Uterus (tissue), 4 donors: ENCODE results near the gene TMEM255B. TPM values are rescaled to one million over a fixed set of nuclear protein-coding genes. Genes with fewer than 3 reads are reported as not detected.

Experiments used
- DNase-seq, 2 donors: peaks; one replicate each; pipeline ENCODE4 v3.0.0-alpha.2; 2019 to 2020
- H3K27ac ChIP-seq, 2 donors: fragments of 200-600 bp; sonication (generic); 1 replicate in 1 of 2; 2 replicates in 1 of 2; pipeline ENCODE4 v1.5.1; 2016 to 2018
- H3K27me3 ChIP-seq, 2 donors: fragments of 200-600 bp; sonication (generic); one replicate each; pipeline ENCODE4 v1.5.1; 2018 to 2019; ENCODE audit warnings: control low read depth in 1 of 2
- H3K36me3 ChIP-seq, 2 donors: fragments of 200-600 bp; sonication (generic); one replicate each; pipeline ENCODE4 v1.5.1; 2019; ENCODE audit warnings: control low read depth in 1 of 2
- H3K4me1 ChIP-seq, 2 donors: fragments of 200-600 bp; sonication (generic); one replicate each; pipeline ENCODE4 v1.5.1; 2018 to 2019; ENCODE audit warnings: control low read depth in 1 of 2
- H3K4me3 ChIP-seq, 2 donors: fragments of 200-600 bp; sonication (generic); 1 replicate in 1 of 2; 2 replicates in 1 of 2; pipeline ENCODE4 v1.5.1; 2018 to 2019; ENCODE audit warnings: mild to moderate bottlenecking in 1 of 2
- H3K9me3 ChIP-seq, 2 donors: fragments of 200-600 bp; sonication (generic); one replicate each; pipeline ENCODE4 v1.5.1; 2019; ENCODE audit warnings: control low read depth in 1 of 2
- POLR2A ChIP-seq, 2 donors: fragments of 450-650 bp; IDR thresholded peaks; one replicate each; pipeline ENCODE4 v1.6.1; 2016; ENCODE audit warnings: antibody characterized with exemption in 2 of 2, mild to moderate bottlenecking in 1 of 2, moderate library complexity in 1 of 2
- intact Hi-C: fragments of 100-400 bp; cut with DNase I; formaldehyde crosslinking; loops from one replicate; pipeline ENCODE4 v1.15.1; 2023; ENCODE audit warnings: low total_unique reads
- total RNA-seq, 4 donors: library from RNA; depleted of rRNA in 3 of 4; stranded (reverse); fragments of >200 nt in 3 of 4; gene quantifications; one replicate each; pipeline versions ENCODE4 v1.1.0 to v1.2.4, GENCODE V29; 2014 to 2023
- TF ChIP-seq, protein P1 (sequence below), 4 experiments: fragments of 200-600 bp in 2 of 4; fragments of 450-650 bp in 2 of 4; sonication (generic) in 2 of 4; IDR thresholded peaks; one replicate each; pipeline ENCODE4 v1.5.1; 2016 to 2019; ENCODE audit warnings: antibody characterized with exemption in 4 of 4, mild to moderate bottlenecking in 2 of 4, moderate library complexity in 1 of 4
- donor health status: DM: yes; HTN: yes; CAD: no.

Gene TMEM255B
- total RNA-seq, 4 donors from 2014 or later = 1.8 to 143 (median 33.2) TPM

GRCh38 chr13:113729187-113730019, 29.6 kb upstream of the TMEM255B start:
- Histone ChIP-seq H3K4me1 (peaks cover 0 to 5% of the 10 kb centered on the region in 2 donors), H3K27me3 (peaks cover 0 to 5% of the 10 kb centered on the region in 2 donors), H3K36me3 (no peaks in the 10 kb centered on the region), H3K4me3 (no peak overlapping the region), H3K9me3 (no peaks in the 10 kb centered on the region), H3K27ac (no peak overlapping the region)
- no peak for DNase-seq
- no peak for TF ChIP-seq POLR2A (IDR thresholded peaks at IDR 0.05)
- TF ChIP-seq, protein P1, sequence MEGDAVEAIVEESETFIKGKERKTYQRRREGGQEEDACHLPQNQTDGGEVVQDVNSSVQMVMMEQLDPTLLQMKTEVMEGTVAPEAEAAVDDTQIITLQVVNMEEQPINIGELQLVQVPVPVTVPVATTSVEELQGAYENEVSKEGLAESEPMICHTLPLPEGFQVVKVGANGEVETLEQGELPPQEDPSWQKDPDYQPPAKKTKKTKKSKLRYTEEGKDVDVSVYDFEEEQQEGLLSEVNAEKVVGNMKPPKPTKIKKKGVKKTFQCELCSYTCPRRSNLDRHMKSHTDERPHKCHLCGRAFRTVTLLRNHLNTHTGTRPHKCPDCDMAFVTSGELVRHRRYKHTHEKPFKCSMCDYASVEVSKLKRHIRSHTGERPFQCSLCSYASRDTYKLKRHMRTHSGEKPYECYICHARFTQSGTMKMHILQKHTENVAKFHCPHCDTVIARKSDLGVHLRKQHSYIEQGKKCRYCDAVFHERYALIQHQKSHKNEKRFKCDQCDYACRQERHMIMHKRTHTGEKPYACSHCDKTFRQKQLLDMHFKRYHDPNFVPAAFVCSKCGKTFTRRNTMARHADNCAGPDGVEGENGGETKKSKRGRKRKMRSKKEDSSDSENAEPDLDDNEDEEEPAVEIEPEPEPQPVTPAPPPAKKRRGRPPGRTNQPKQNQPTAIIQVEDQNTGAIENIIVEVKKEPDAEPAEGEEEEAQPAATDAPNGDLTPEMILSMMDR (IDR thresholded peaks at IDR 0.05) = no peak
- intact Hi-C loops = no loop called here

DNA sequence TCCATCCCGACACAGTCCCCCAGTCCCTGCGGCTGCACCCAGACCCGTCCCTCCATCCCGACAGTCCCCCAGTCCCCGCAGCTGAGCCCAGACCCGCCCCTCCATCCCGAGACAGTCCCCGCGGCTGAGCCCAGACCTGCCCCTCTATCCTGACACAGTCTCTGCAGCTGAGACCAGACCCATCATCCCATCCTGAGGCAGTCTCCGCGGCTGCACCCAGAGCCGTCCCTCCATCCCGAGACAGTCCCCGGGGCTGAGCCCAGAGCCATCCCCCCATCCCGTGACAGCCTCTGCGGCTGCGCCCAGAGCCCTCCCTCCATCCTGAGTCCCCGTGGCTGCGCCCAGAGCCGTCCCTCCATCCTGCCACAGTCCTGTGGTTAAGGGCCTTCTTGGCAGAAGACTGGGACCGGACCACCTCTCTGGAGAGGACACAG, 28.8 kb upstream of the TMEM255B start:
- H3K36me3 ChIP-seq = no peaks in the 10 kb centered on the region
- H3K27me3 ChIP-seq = no peaks in the 10 kb centered on the region
- no peaks in the 10 kb centered on the region for H3K4me1 ChIP-seq
- H3K27ac ChIP-seq = no peak overlapping the region
- TF ChIP-seq POLR2A (IDR thresholded peaks at IDR 0.05) = no peak
- TF ChIP-seq, protein P1 (IDR thresholded peaks at IDR 0.05) = no peak
- intact Hi-C loops = no loop called here
- H3K4me3 ChIP-seq = no peak overlapping the region
- no peak for DNase-seq
- H3K9me3 ChIP-seq = no peaks in the 10 kb centered on the region

DNA sequence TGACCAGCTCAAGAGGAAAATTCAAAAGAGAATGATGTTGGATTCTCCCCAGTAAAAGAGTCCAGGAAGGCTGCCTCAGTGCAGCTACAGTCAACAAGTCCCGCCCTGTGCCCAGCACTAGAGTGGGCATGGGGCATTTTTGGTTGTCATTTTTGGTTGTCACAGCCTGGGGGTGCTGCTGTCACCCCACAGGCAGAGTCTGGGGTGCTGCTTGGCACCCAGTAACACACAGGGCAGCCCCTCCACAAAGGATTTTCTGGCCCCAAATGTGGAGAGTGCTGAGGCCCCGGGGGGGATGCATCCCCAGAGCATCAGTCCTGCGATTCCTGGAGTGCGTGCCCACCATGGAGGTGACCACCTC, 28.2 kb upstream of the TMEM255B start:
- H3K9me3 ChIP-seq = no peaks in the 10 kb centered on the region
- H3K4me3 ChIP-seq = no peak overlapping the region
- no peaks in the 10 kb centered on the region for H3K27me3 ChIP-seq
- DNase-seq = no peak
- intact Hi-C loops = no loop called here
- no peaks in the 10 kb centered on the region for H3K36me3 ChIP-seq
- H3K27ac ChIP-seq = no peak overlapping the region
- H3K4me1 ChIP-seq = no peaks in the 10 kb centered on the region
- TF ChIP-seq POLR2A (IDR thresholded peaks at IDR 0.05) = no peak
- TF ChIP-seq, protein P1 (IDR thresholded peaks at IDR 0.05) = no peak

DNA sequence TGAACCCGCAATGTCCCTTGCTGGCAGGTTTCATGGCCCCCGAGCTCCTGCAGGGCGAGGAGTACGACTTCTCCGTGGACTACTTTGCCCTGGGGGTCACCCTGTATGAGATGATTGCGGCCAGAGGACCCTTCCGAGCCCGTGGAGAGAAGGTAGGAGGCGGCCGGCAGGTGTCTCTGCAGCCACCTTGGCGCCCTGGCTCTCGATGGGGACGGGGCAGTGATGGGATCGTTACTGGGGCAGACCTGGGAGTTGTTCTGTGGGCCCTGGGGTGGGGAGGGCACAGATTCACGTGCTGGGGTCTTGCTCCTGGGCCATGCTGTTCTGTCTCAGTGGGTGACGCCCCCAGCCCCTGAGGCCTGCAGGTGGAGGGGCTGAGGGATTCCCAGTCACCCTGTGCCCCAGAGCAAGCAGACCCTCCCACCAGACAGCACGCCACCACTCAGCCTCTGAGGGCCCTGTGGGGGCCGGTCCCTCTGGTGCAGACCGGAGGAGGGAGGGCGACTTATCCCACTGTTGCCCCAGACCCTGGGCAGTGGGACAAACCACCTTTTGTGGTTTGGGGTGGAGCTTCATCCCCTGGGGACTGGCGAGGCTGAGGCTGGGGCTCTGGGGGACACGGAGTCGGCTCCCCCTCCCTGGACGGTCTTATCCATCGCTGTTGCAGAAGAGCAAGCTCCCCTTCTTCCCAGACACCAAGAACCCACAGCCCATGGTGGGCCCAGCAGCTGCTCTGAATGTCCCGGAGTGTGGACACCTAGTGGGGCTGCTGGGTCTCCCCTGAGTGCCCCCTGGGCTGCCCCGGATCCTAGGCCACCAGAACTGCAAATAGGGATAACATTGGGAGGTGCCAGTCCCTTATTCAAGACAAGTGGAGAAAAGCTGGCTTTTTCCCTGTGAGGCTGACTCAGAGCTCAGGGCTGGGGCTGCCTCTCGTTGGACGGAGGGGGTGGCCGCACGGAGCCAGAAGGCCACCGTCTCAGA, 27.5 kb upstream of the TMEM255B start:
- no peaks in the 10 kb centered on the region for H3K4me1 ChIP-seq
- no peaks in the 10 kb centered on the region for H3K9me3 ChIP-seq
- no peak for DNase-seq
- intact Hi-C loops = no loop called here
- no peak overlapping the region for H3K27ac ChIP-seq
- TF ChIP-seq, protein P1 (IDR thresholded peaks at IDR 0.05) = no peak
- TF ChIP-seq POLR2A (IDR thresholded peaks at IDR 0.05) = no peak
- no peak overlapping the region for H3K4me3 ChIP-seq
- H3K27me3 ChIP-seq = no peaks in the 10 kb centered on the region
- H3K36me3 ChIP-seq = no peaks in the 10 kb centered on the region
